ENCODE measurements around the gene ZGLP1.

Gene ZGLP1

GRCh38 chr19:10325732-10326131, 16.1 kb upstream of the ZGLP1 start:
- no peak for DNase-seq

GRCh38 chr19:10321874-10322835, 12.5 kb upstream of the ZGLP1 start:
- no peak for DNase-seq

GRCh38 chr19:10321417-10321797, 11.8 kb upstream of the ZGLP1 start:
- DNase-seq: no peak

- no peak for DNase-seq
Measured at GRCh38 chr19:10320602-10321416, 11.2 kb upstream of the ZGLP1 start.

- no peak for DNase-seq
Measured at GRCh38 chr19:10318807-10319682, 9.4 kb upstream of the ZGLP1 start.

- no peak for DNase-seq
Measured at GRCh38 chr19:10317857-10318462, 8.3 kb upstream of the ZGLP1 start.

GRCh38 chr19:10317045-10317856, 7.6 kb upstream of the ZGLP1 start:
- no peak for DNase-seq

GRCh38 chr19:10316229-10317044, 6.8 kb upstream of the ZGLP1 start:
- DNase-seq: no peak

- DNase-seq: peak; percentile 77
Measured at GRCh38 chr19:10315335-10316214, 6.0 kb upstream of the ZGLP1 start, which contains the start of gene FDX2. TSS of gene FDX2 (minus strand) at chr19:10316015. CDS start at chr19:10315996, 19 bp downstream.

- no peak for DNase-seq
Measured at GRCh38 chr19:10306327-10306726, 3.3 kb downstream of the ZGLP1 start.

GRCh38 chr19:10305139-10305806, 4.3 kb downstream of the ZGLP1 start:
- DNase-seq: peak; percentile 82

GRCh38 chr19:10299545-10300458, 9.8 kb downstream of the ZGLP1 start:
- peak; percentile 42 for DNase-seq

- no peak for DNase-seq
Measured at GRCh38 chr19:10295847-10296591, 13.6 kb downstream of the ZGLP1 start.

- no peak for DNase-seq
Measured at GRCh38 chr19:10295305-10295846, 14.2 kb downstream of the ZGLP1 start.

GRCh38 chr19:10294368-10294697, 15.3 kb downstream of the ZGLP1 start:
- DNase-seq: no peak

- no peak for DNase-seq
Measured at GRCh38 chr19:10293637-10294367, 15.8 kb downstream of the ZGLP1 start.

All from fibroblast of skin of right biceps (primary cell).